HCT116 (cell line): ENCODE results near the gene EIPR1. TPM values are rescaled to one million over a fixed set of nuclear protein-coding genes. Genes with fewer than 3 reads are reported as not detected.

Experiments used
- ATAC-seq: fragments of 200-7000 bp; cut with Tn5 transposase; 2 replicates; pipeline ENCODE4 v1.9.1; 2020; ENCODE audit warnings: mild to moderate bottlenecking, moderate library complexity
- BruUV-seq: library from RNA; stranded (reverse); fragments of 400-500 nt; replicated peaks from 2 replicates; lab custom pipeline; 2021; lab: Mats Ljungman, UMichigan
- CTCF ChIA-PET: fragments of 300-600 bp; sonication (Branson Sonifier 250); formaldehyde crosslinking; loops from one replicate; lab custom pipeline; 2021; ENCODE audit warnings: antibody characterized with exemption; lab: Charles Lee
- POLR2A ChIA-PET: fragments of 300-600, 350-600 bp; sonication (Branson Sonifier 250); formaldehyde crosslinking; loops from one replicate; lab custom pipeline; 2021; ENCODE audit warnings: antibody characterized with exemption; lab: Charles Lee
- RAD21 ChIA-PET, 2 experiments: fragments of 300-600 bp; sonication (Branson Sonifier 250); formaldehyde crosslinking; loops; one replicate each; lab custom pipeline; 2023; ENCODE audit warnings: low total read pairs in 2 of 2; ENCODE audit not compliant: uncharacterized antibody in 2 of 2, unreplicated experiment in 2 of 2, low non-redundant PET in 1 of 2; lab: Charles Lee
- DNase-seq: peaks from one replicate; pipeline ENCODE4 v3.0.0-alpha.2; 2010; ENCODE audit warnings: low read depth, low spot score
- H2AFZ ChIP-seq: fragments of 200-600 bp; shearing (Covaris generic), sonication (generic); 2 replicates; pipeline ENCODE4 v1.6.1; 2017; ENCODE audit warnings: low read depth, mixed run types, mixed read lengths, antibody characterized with exemption, low read length; ENCODE audit not compliant: poor library complexity, severe bottlenecking
- H3K27ac ChIP-seq: 2 replicates; pipeline ENCODE4 v1.5.1; 2012; ENCODE audit warnings: low read depth, low read length
- H3K27me3 ChIP-seq: fragments of 200-600 bp; sonication (generic); 2 replicates; pipeline ENCODE4 v1.6.1; 2016; ENCODE audit warnings: mixed run types, low read length, mixed read lengths; ENCODE audit not compliant: insufficient read depth
- H3K36me3 ChIP-seq, 2 experiments: fragments of 200-500 bp in 1 of 2; fragments of 200-600 bp in 1 of 2; sonication (Bioruptor generic) in 1 of 2; sonication (generic) in 1 of 2; 2 replicates each; pipeline versions ENCODE4 v1.5.1 to v1.6.1; 2014 to 2016; ENCODE audit warnings: low read length in 2 of 2, inconsistent platforms in 1 of 2, mixed read lengths in 1 of 2, mixed run types in 1 of 2; ENCODE audit not compliant: insufficient read depth in 2 of 2, control insufficient read depth in 1 of 2
- H3K4me1 ChIP-seq, 2 experiments: fragments of 200-600 bp in 1 of 2; sonication (generic) in 1 of 2; 2 replicates each; pipeline versions ENCODE4 v1.5.1 to v1.6.1; 2012 to 2017; ENCODE audit warnings: low read length in 2 of 2, inconsistent platforms in 1 of 2, mild to moderate bottlenecking in 1 of 2, mixed read lengths in 1 of 2, mixed run types in 1 of 2, moderate library complexity in 1 of 2; ENCODE audit not compliant: insufficient read depth in 2 of 2, control insufficient read depth in 1 of 2
- H3K4me2 ChIP-seq: fragments of 200-600 bp; sonication (generic); 2 replicates; pipeline ENCODE4 v1.6.1; 2017; ENCODE audit warnings: mixed run types, low read length, mixed read lengths
- H3K4me3 ChIP-seq, 2 experiments: fragments of 200-600 bp in 1 of 2; sonication (generic) in 1 of 2; replicated peaks in 1 of 2; 2 replicates each; pipeline ENCODE4 v1.5.1; 2011 to 2016; ENCODE audit warnings: low read length in 2 of 2, control low read depth in 1 of 2, low read depth in 1 of 2, mild to moderate bottlenecking in 1 of 2, mixed read lengths in 1 of 2, mixed run types in 1 of 2
- H3K79me2 ChIP-seq: fragments of 200-600 bp; sonication (generic); 2 replicates; pipeline ENCODE4 v1.6.1; 2017; ENCODE audit warnings: mild to moderate bottlenecking, mixed run types, low read length, moderate library complexity, mixed read lengths; ENCODE audit not compliant: insufficient read depth
- H3K9ac ChIP-seq: fragments of 200-600 bp; sonication (generic); 2 replicates; pipeline ENCODE4 v1.6.1; 2016; ENCODE audit warnings: low read length, mixed read lengths
- H3K9me2 ChIP-seq: fragments of 200-600 bp; sonication (generic), shearing (Covaris generic); 2 replicates; pipeline ENCODE4 v1.6.1; 2017; ENCODE audit warnings: mixed run types, mild to moderate bottlenecking, moderate library complexity; ENCODE audit not compliant: insufficient read depth
- H3K9me3 ChIP-seq, 2 experiments: fragments of 200-500 bp in 1 of 2; fragments of 200-600 bp in 1 of 2; sonication (Bioruptor generic) in 1 of 2; sonication (generic) in 1 of 2; 2 replicates each; pipeline ENCODE4 v1.6.1; 2014 to 2017; ENCODE audit warnings: low read length in 2 of 2, mixed read lengths in 2 of 2, inconsistent platforms in 1 of 2, low read depth in 1 of 2, mild to moderate bottlenecking in 1 of 2, mixed run types in 1 of 2, moderate library complexity in 1 of 2; ENCODE audit not compliant: control insufficient read depth in 1 of 2, insufficient read depth in 1 of 2
- H4K20me1 ChIP-seq: fragments of 200-600 bp; sonication (generic), shearing (Covaris generic); 2 replicates; pipeline ENCODE4 v1.6.1; 2017; ENCODE audit warnings: mixed run types, mild to moderate bottlenecking, moderate library complexity; ENCODE audit not compliant: insufficient read depth
- CEBPB ChIP-seq: IDR thresholded peaks from 2 replicates; pipeline ENCODE4 v1.6.1; 2012; ENCODE audit warnings: low read depth
- EGR1 ChIP-seq: IDR thresholded peaks from 2 replicates; pipeline ENCODE4 v1.6.1; 2012; ENCODE audit warnings: low read depth
- ELF1 ChIP-seq: IDR thresholded peaks from 2 replicates; pipeline ENCODE4 v1.6.1; 2012; ENCODE audit warnings: low read depth, borderline replicate concordance
- EZH2 ChIP-seq: fragments of 200-600 bp; sonication (generic); IDR thresholded peaks from 2 replicates; pipeline ENCODE4 v1.6.1; 2017; ENCODE audit warnings: antibody characterized with exemption, mixed run types
- EZH2phosphoT487 ChIP-seq: fragments of 200-600 bp; IDR thresholded peaks from 2 replicates; pipeline ENCODE4 v1.6.1; 2018; ENCODE audit warnings: antibody characterized with exemption, borderline replicate concordance
- RAD21 ChIP-seq: IDR thresholded peaks from 2 replicates; pipeline ENCODE4 v1.6.1; 2012; ENCODE audit warnings: low read depth, mild to moderate bottlenecking
- SIN3A ChIP-seq: IDR thresholded peaks from 2 replicates; pipeline ENCODE4 v1.6.1; 2012; ENCODE audit warnings: low read depth
- SP1 ChIP-seq: IDR thresholded peaks from 2 replicates; pipeline ENCODE4 v1.6.1; 2012; ENCODE audit warnings: low read depth
- SRF ChIP-seq: IDR thresholded peaks from 2 replicates; pipeline ENCODE4 v1.6.1; 2012; ENCODE audit warnings: low read depth
- ZBTB33 ChIP-seq: IDR thresholded peaks from 2 replicates; pipeline ENCODE4 v1.6.1; 2011; ENCODE audit warnings: mild to moderate bottlenecking, low read length, moderate library complexity; ENCODE audit not compliant: insufficient replicate concordance; ENCODE audit errors: extremely low read depth
- ZFX ChIP-seq: fragments of 450-650 bp; IDR thresholded peaks from 2 replicates; pipeline ENCODE4 v1.6.1; 2017
- ZNF274 ChIP-seq: fragments of 200-500 bp; sonication (Bioruptor generic); IDR thresholded peaks from 2 replicates; pipeline ENCODE4 v1.6.1; 2014; ENCODE audit warnings: mild to moderate bottlenecking, low read depth, low read length, inconsistent platforms
- intact Hi-C: fragments of 100-400 bp; cut with micrococcal nuclease; formaldehyde crosslinking; loops from 2 replicates; pipeline ENCODE4 v1.10.0; 2022
- total RNA-seq: library from RNA; stranded (reverse); gene quantifications from one replicate; pipeline ENCODE4 v1.2.1, GENCODE V29; 2021; ENCODE audit not compliant: unreplicated experiment
- TF ChIP-seq, protein P1 (sequence below): IDR thresholded peaks from 2 replicates; pipeline ENCODE4 v1.6.1; 2012; ENCODE audit warnings: low read depth
- TF ChIP-seq, protein P2 (sequence below): IDR thresholded peaks from 2 replicates; pipeline ENCODE4 v1.6.1; 2012
- TF ChIP-seq, protein P3 (sequence below): IDR thresholded peaks from 2 replicates; pipeline ENCODE4 v1.6.1; 2012

Gene EIPR1
- total RNA-seq, 1 experiment from 2014 or later = 36.9 TPM

GRCh38 chr2:3292416-3292815 lies 85.2 kb downstream of the EIPR1 start:
- POLR2A ChIA-PET = no interaction called here
- no peaks in the 10 kb centered on the region for H3K9me2 ChIP-seq
- H3K4me1 ChIP-seq = no peaks in the 10 kb centered on the region
- H3K9me3 ChIP-seq = no peaks in the 10 kb centered on the region
- RAD21 ChIA-PET = no interaction called here
- intact Hi-C loops = no loop called here
- H3K27ac ChIP-seq = no peak overlapping the region
- no peaks in the 10 kb centered on the region for H3K27me3 ChIP-seq
- BruUV-seq = no TSS peak
- peaks cover 5% of the 10 kb centered on the region; the same call in 1 of the 2 replicates for H3K79me2 ChIP-seq
- no peak overlapping the region for H2AFZ ChIP-seq
- no peak overlapping the region for H3K9ac ChIP-seq
- CTCF ChIA-PET = no interaction called here
- no peaks in the 10 kb centered on the region for H3K36me3 ChIP-seq
- no peak for ATAC-seq
- TF ChIP-seq ELF1 (no peak), SIN3A (no peak), ZFX (no peak), EZH2phosphoT487 (no peak), EZH2 (no peak), RAD21 (no peak), SP1 (no peak), EGR1 (no peak), SRF (no peak), ZBTB33 (no peak), ZNF274 (no peak), CEBPB (no peak)
- TF ChIP-seq, protein P1, sequence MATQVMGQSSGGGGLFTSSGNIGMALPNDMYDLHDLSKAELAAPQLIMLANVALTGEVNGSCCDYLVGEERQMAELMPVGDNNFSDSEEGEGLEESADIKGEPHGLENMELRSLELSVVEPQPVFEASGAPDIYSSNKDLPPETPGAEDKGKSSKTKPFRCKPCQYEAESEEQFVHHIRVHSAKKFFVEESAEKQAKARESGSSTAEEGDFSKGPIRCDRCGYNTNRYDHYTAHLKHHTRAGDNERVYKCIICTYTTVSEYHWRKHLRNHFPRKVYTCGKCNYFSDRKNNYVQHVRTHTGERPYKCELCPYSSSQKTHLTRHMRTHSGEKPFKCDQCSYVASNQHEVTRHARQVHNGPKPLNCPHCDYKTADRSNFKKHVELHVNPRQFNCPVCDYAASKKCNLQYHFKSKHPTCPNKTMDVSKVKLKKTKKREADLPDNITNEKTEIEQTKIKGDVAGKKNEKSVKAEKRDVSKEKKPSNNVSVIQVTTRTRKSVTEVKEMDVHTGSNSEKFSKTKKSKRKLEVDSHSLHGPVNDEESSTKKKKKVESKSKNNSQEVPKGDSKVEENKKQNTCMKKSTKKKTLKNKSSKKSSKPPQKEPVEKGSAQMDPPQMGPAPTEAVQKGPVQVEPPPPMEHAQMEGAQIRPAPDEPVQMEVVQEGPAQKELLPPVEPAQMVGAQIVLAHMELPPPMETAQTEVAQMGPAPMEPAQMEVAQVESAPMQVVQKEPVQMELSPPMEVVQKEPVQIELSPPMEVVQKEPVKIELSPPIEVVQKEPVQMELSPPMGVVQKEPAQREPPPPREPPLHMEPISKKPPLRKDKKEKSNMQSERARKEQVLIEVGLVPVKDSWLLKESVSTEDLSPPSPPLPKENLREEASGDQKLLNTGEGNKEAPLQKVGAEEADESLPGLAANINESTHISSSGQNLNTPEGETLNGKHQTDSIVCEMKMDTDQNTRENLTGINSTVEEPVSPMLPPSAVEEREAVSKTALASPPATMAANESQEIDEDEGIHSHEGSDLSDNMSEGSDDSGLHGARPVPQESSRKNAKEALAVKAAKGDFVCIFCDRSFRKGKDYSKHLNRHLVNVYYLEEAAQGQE = no peak
- TF ChIP-seq, protein P2, sequence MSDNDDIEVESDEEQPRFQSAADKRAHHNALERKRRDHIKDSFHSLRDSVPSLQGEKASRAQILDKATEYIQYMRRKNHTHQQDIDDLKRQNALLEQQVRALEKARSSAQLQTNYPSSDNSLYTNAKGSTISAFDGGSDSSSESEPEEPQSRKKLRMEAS = no peak
- TF ChIP-seq, protein P3, sequence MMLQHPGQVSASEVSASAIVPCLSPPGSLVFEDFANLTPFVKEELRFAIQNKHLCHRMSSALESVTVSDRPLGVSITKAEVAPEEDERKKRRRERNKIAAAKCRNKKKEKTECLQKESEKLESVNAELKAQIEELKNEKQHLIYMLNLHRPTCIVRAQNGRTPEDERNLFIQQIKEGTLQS = no peak
- no peak overlapping the region for H3K4me2 ChIP-seq
- H4K20me1 ChIP-seq = no peaks in the 10 kb centered on the region
- H3K4me3 ChIP-seq = no peak overlapping the region
- DNase-seq = no peak
